Right lobe of liver (tissue), 6 donors: ENCODE data around the gene KRT33A. TPM values are rescaled to one million over a fixed set of nuclear protein-coding genes. Genes with fewer than 3 reads are reported as not detected.

ENCODE experiments used
- ATAC-seq, 4 donors: fragments of 200-7000 bp; cut with Tn5 transposase; one replicate each; pipeline ENCODE4 v1.9.1; 2020; ENCODE audit warnings: mild to moderate bottlenecking in 4 of 4, moderate library complexity in 4 of 4
- DNase-seq, 3 donors: peaks; one replicate each; pipeline ENCODE4 v3.0.0-alpha.2; 2020
- H3K27ac ChIP-seq, 3 donors: fragments of 200-600 bp; one replicate each; pipeline ENCODE4 v1.8.0; 2022
- H3K27me3 ChIP-seq, 2 donors: fragments of 200-600 bp; one replicate each; pipeline ENCODE4 v1.8.0; 2022
- H3K36me3 ChIP-seq, 4 donors: fragments of 200-600 bp; sonication (generic) in 1 of 4; one replicate each; pipeline versions ENCODE4 v1.5.1 to v1.8.0; 2017 to 2022; ENCODE audit warnings: control low read depth in 1 of 4
- H3K4me1 ChIP-seq, 4 donors: fragments of 200-600 bp; sonication (generic) in 1 of 4; one replicate each; pipeline versions ENCODE4 v1.5.1 to v1.8.0; 2017 to 2022; ENCODE audit warnings: control low read depth in 1 of 4
- H3K4me3 ChIP-seq, 3 donors: fragments of 200-600 bp; one replicate each; pipeline ENCODE4 v1.8.0; 2022
- H3K9me3 ChIP-seq, 4 donors: fragments of 200-600 bp; sonication (generic) in 1 of 4; one replicate each; pipeline versions ENCODE4 v1.5.1 to v1.8.0; 2017 to 2022; ENCODE audit warnings: control low read depth in 1 of 4
- CTCF ChIP-seq, 4 donors: fragments of 200-600 bp in 3 of 4; fragments of 450-650 bp in 1 of 4; IDR thresholded peaks; one replicate each; pipeline versions ENCODE4 v1.5.1 to v1.8.0; 2016 to 2022; ENCODE audit warnings: antibody characterized with exemption in 4 of 4, mild to moderate bottlenecking in 2 of 4
- POLR2A ChIP-seq: fragments of 450-650 bp; IDR thresholded peaks from one replicate; pipeline ENCODE4 v1.6.1; 2017; ENCODE audit warnings: antibody characterized with exemption, mild to moderate bottlenecking
- WGBS: methylation state at CpG from one replicate; pipeline ENCODE4 v1.1.6; 2018; ENCODE audit warnings: low coverage, low lambda C conversion rate; ENCODE audit not compliant: insufficient coverage; ENCODE audit errors: missing lambda C conversion rate; 5-methylcytosine and 5-hydroxymethylcytosine counted together
- intact Hi-C, 2 donors: fragments of 100-400 bp; cut with DNase I; formaldehyde crosslinking; loops; one replicate each; pipeline versions ENCODE4 v1.11.2 to v1.14.1; 2022
- total RNA-seq, 6 experiments: library from RNA; depleted of rRNA in 2 of 6; stranded (reverse); fragments of >200 nt in 2 of 6; fragmentation: NEBNext Ultra II Directional in 3 of 6; extraction: Animal tissue kit (Norgen Biotek cat#: 25700) in 3 of 6; gene quantifications; one replicate each; pipeline versions ENCODE4 v1.1.0 to v1.2.4, GENCODE V29; 2016 to 2023
- donor health status: DM: no; HTN: yes; CAD: no.
- donor health status: DM: no; HTN: no; CAD: no.
- donor health status: DM: no; HTN: no; CAD: no.
- donor health status: DM: no; HTN: yes; CAD: no.
- donor health status: DM: no; HTN: yes; CAD: no.

The KRT33A gene
- total RNA-seq, 6 experiments from 2014 or later: not detected

GRCh38 chr17:41367426-41368075 is 16.9 kb upstream of the KRT33A start:
- DNase-seq (no peak), ATAC-seq (no peak)
- WGBS: 67% methylated on average over 7 of the region's 10 CpGs
- Histone ChIP-seq H3K27ac (no peak overlapping the region), H3K27me3 (no peaks in the 10 kb centered on the region), H3K4me1 (no peaks in the 10 kb centered on the region), H3K4me3 (no peak overlapping the region), H3K9me3 (no peaks in the 10 kb centered on the region), H3K36me3 (no peaks in the 10 kb centered on the region)
- intact Hi-C loops: no loop called here
- TF ChIP-seq POLR2A (no peak), CTCF (IDR thresholded peaks at IDR 0.05) (no peak)

GRCh38 chr17:41366070-41366469 is 15.4 kb upstream of the KRT33A start:
- intact Hi-C loops: no loop called here

GRCh38 chr17:41363881-41364280 is 13.3 kb upstream of the KRT33A start:
- DNase-seq (no peak), ATAC-seq (no peak)
- intact Hi-C loops: no loop called here
- no peaks in the 10 kb centered on the region for H3K27me3 ChIP-seq
- no CpG with 5 or more reads among the region's 2 CpGs for WGBS
- no peaks in the 10 kb centered on the region for H3K9me3 ChIP-seq
- H3K27ac ChIP-seq: no peak overlapping the region
- no peaks in the 10 kb centered on the region for H3K4me1 ChIP-seq
- no peak for TF ChIP-seq POLR2A
- no peak for TF ChIP-seq CTCF (IDR thresholded peaks at IDR 0.05)
- no peak overlapping the region for H3K4me3 ChIP-seq
- no peaks in the 10 kb centered on the region for H3K36me3 ChIP-seq

More at GRCh38 chr17:41366070-41366469, 15.4 kb upstream of the KRT33A start:
- no peaks in the 10 kb centered on the region for H3K4me1 ChIP-seq
- TF ChIP-seq CTCF (IDR thresholded peaks at IDR 0.05) (no peak), POLR2A (no peak)
- no peaks in the 10 kb centered on the region for H3K27me3 ChIP-seq
- H3K4me3 ChIP-seq: no peak overlapping the region
- H3K9me3 ChIP-seq: no peaks in the 10 kb centered on the region
- H3K27ac ChIP-seq: no peak overlapping the region
- no peaks in the 10 kb centered on the region for H3K36me3 ChIP-seq
- DNase-seq: no peak
- no peak for ATAC-seq

GRCh38 chr17:41360296-41360995 is 9.8 kb upstream of the KRT33A start:
- DNase-seq (no peak), ATAC-seq (no peak)
- H3K36me3 ChIP-seq: no peaks in the 10 kb centered on the region
- no peaks in the 10 kb centered on the region for H3K4me1 ChIP-seq
- no peak for TF ChIP-seq CTCF (IDR thresholded peaks at IDR 0.05)
- no peak for TF ChIP-seq POLR2A
- 75% methylated on average over 5 of the region's 5 CpGs for WGBS
- H3K9me3 ChIP-seq: no peaks in the 10 kb centered on the region
- intact Hi-C loops: no loop called here
- H3K4me3 ChIP-seq: no peak overlapping the region
- no peaks in the 10 kb centered on the region for H3K27me3 ChIP-seq
- H3K27ac ChIP-seq: no peak overlapping the region
